OCI-LY3 (cell line): ENCODE results near the gene CPT1C.

Source experiments
- CTCF ChIP-seq: fragments of 200-600, 300-600 bp; sonication (generic); IDR thresholded peaks from 2 replicates; pipeline ENCODE4 v1.5.1; 2014; ENCODE audit warnings: antibody characterized with exemption, low read length, low read depth
- EZH2phosphoT487 ChIP-seq: fragments of 200-600 bp; shearing (Covaris generic); IDR thresholded peaks from 2 replicates; pipeline ENCODE4 v1.6.1; 2018; ENCODE audit warnings: antibody characterized with exemption, mixed run types, low read depth

- TF ChIP-seq CTCF, result no peak
- no peak for TF ChIP-seq EZH2phosphoT487
Measured at GRCh38 chr19:49718991-49719390, 28.1 kb downstream of the CPT1C start.
